HPDE6-E6E7 (cell line): ENCODE data around the gene SLC45A1.

Source experiments
- DNase-seq: peaks from one replicate; pipeline ENCODE4 v3.0.0; 2011; ENCODE audit warnings: missing footprints; ENCODE audit errors: extremely low spot score

SLC45A1 gene

DNA sequence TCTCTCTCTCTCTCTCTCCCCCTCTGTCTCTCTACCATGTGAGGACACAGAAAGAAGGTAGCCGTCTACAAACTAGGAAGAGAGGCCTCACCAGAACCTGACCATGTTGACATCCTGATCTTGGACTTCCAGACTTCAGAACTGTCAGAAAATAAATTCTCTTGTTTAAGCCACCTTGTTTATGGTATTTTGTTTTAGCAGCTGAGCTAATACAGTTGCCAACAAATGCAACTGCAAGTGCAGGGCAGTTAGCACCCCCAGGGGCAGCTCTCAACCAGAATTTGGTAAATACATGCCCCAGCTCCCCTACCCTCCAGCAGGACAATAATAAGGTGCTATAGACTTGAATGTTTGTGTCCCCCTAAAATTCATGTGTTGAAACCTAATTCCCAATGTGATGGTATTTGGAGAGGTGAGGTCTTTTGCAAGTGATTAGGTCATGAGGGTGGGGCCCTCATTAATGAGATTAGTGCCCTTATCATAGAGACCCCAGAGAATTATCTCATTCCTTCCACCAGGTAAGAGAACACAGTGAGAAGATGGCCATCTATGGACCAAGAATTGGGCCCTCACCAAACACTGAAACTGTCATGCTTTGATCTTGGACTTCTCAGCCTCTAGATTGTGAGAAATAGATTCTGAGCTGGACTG, 6.7 kb upstream of the SLC45A1 start:
- DNase-seq, result no peak

DNA sequence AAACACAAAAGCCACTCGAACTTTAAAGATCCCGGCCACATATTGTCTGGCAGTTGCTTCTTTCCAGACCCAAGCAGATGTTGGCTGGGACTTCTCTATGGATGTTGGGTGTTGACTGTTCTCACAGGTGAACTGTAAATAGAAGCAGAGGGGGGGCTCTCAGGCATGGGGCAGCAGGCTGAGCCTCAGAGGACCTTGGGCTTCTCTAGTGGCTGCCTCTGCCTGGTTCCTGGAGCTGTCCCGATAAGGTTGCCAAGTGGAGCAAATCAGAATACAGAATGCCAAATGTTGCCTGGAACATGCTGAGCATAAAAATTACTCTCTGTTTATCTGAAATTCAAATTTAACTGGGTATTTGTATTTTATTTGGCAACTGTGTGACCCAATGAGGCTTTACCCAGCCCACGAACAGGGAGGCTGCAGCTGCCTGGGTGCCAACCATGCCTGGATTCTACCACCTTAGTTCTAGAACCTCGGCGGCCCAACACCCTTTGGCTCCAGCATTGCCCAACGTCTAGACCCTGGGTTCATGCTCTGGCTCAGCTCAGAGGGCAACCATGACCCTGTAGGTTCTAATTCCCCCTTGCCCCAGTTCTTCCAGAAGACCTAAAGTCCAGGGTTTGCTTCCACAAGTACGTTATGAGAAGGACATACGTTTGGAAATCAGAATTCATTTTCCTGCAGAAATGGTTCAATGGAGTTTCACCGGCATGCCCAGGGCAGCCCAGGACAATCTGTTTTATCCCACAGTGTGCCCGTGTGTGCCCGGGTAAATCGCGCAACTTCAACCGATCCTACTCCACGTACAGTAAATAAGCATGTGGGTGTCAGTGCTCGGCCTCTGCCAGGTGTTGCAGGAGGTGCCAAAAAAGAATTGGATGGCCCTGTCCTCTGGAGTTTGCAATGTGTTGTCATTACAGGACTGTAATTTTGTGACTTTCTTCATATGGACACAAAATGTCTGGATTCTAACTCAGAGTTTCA, 5.4 kb upstream of the SLC45A1 start:
- DNase-seq, result no peak

DNA sequence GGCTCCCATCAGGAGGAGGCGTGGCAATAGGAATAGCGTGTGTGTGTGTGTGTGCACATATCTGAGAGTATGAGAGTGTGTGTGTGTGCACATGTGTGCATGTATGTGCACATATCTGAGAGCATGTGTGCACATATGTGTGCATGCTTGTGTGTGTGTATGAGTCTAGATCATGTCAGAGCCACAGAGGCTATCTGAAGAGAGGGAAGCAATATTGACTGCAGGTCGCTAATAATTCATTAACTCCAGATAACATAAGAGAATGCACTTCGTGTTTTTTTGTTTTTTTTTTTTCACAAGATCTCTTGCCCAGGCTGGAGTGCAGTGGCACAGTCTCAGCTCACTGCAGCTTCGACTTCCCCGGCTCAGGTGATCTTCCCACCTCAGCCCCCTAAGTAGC, 4.7 kb upstream of the SLC45A1 start:
- DNase-seq, result no peak

DNA sequence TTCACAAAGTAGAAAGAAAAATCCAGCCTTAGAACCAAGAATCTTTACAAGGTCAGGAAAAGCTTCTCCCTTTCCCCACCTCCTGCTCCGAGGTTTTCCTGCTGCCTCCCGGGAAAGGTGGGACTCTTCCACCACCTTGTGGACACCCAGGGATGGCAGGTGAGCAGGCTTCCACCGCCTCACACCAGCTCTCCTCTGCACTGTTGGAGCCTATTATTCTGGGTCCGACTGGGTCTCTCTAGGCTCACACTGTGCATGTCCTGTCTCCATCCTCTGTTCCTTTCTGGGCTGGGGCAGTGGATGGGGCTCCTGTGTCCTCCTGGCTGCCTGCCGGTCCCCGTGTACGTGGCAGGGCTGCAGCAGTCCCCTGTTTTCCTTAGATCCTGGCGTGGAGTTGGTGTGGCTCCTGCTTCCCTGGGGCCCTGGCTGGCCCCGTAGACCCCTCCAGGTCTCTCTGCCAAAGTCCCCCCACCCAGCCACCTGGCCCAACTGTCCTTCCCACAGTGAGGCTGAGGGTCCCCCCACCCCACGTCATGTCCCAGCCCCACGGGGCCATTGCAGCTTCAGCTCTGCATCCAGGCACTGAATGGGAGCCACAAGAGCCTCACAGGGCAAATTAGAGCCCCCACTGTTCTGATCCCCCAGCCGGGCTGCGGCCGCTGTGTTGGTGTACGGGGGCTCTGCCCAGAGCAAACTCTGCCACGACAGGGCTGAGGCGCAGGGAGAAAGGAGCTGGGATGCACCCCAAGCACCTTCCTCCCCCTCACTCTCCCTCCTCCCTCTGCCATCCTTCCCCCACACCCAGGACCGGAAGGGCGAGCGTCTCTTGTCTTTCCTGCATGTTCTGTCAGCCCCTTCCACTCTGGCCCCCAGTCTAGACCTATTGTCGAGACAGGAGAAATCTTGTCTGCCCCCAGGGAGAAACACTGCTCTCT, 3.3 kb upstream of the SLC45A1 start:
- DNase-seq, result peak; percentile 91

DNA sequence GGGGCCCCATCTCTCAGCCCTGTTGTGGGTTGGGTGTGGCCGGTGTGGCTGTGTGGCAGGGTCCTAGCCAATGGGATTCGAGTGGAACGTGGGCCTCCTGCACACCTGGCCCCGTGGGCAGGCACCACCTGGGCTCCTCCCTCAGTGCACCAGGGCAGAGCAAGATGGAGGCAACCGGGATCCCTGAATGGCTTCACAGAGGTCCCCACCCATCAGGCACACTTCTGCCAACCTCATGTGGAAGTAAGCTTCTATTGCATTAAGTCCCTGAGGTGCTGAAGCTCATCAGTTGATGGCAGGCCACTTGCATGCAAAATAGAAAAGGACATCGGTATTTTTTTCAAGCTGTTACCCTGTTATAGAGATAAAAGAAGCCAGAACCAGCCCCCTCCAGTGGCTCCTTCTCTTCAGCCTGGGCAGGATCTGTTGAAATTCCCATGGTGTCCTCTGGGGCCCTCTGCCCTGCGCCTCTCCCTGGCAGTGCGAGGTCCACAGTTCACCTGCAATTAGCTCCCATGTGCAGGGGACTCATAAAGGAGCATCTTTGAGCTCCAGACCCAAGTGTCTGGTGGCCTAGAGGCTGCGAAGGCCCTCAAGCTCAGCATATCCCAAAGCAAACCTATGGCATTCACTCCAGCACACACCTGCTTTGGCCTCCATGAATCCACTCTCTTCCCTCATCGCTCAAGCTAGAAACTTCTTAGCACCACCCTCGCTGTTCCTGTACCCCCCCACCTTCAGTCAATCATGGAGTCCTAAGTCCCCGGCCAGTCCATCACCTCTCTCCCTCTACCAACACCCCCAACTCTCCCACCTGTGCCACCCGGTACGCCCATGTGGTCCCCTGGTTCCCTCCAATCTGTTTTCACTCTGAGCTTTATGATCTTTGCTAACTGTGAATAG, 2.1 kb upstream of the SLC45A1 start:
- no peak for DNase-seq

DNA sequence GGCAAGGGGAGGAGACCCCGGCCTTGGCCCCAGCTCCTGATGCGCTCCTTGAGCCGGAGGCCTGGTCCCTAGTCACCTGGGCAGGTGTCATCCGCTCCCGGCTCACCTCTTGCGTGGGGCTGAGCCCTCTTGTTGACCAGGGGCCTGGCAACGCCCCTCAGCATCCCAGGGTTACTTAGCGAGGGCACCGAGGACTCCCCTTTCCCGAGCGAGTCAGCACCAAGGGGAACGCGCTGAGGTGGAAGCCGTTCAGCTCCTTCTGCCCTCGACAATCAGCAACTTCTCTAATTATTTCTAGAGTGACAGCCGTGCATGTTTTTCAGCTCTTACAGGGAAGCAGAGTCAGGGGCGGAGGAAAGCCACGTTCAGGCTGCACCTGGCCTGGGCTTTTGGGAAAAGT, 522 bp downstream of the SLC45A1 start:
- no peak for DNase-seq

DNA sequence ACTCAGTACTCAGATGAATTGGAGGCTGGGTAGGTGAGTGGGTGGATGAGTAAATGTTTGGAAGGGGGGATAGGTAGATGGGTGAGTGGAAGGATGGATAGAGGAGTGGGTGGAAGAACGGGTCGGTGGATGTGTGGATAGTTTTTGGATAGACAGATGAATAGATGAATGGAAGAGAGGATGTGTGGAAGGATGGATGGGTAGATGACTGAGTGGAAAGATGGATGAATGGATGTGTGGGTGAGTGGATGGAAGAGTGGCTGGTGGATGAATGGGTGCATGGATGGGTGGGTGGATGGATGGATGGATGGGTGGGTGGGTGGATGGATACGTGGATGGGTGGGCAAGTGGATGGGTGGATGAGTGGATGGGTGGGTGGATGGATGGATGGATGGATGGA, 3.7 kb downstream of the SLC45A1 start:
- no peak for DNase-seq

DNA sequence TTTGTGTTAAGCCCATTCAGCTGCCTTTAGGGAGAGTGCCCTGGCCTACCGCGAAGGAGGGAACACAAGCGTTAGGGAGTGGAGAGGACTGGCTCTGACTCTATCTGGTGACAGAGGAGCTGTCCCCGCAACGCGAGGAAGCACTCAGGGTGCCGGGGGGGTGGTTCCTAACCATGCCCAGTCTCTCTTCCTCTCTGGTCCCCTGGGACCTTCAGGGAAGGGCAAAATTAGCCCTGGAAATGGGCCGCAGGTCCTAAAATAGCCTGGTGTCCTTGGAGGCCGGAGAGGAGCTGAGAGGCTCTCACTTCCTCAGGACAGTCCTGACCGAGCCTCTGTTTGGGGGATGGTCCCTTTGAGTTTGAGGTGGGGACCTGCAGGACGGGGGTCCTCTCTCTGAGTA, 5.8 kb downstream of the SLC45A1 start:
- no peak for DNase-seq

DNA sequence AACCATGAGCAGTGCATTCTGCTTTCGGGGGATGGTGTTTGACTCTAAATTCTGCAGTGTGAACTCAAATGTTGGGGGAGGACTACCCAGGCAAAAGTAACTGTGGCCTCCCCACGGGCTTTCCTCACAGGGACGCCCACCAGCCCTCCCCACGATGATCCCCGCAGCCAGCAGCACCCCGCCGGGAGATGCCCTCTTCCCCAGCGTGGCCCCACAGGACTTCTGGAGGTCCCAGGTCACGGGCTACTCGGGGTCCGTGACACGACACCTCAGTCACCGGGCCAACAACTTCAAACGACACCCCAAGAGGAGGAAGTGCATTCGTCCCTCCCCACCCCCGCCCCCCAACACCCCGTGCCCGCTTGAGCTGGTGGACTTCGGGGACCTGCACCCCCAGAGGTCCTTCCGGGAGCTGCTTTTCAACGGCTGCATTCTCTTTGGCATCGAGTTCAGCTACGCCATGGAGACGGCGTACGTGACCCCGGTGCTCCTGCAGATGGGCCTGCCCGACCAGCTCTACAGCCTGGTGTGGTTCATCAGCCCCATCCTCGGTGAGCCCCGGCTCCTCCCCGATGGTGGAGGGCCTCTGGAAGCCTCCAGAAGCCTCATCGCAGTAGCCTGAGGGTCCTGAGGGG, 6.4 kb downstream of the SLC45A1 start:
- no peak for DNase-seq

DNA sequence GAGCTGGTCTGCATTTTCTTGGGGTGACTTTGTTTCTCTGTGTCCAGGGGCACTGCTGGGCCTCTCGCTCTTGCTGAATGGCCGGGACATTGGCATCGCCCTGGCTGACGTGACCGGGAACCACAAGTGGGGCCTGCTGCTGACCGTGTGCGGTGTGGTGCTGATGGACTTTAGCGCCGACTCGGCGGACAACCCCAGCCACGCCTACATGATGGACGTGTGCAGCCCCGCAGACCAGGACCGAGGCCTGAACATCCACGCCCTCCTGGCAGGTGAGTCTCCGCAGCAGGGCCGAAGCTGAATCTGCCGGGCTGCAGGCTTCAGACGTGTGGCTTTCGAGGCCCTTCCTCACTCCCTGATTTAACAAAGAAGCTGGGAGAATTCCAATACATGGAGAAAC, 7.9 kb downstream of the SLC45A1 start:
- no peak for DNase-seq

DNA sequence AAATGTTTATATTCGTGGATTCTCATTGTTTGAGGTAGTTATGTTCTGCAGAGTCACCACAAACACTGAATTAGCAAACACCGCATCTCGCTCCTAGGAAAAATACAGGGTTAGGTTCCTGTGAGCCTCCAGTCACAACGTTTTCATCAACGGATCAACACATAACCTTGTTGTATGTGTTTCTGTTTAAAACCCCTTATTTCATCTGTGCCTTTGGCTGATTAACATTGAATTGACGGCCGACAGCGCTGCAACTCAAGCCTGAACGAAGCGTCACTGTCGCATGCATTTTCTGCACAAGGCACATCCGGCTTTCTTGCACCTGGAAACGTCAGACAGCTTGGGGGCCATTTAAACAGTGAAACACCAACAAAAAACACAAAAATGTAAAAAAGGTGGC, 8.4 kb downstream of the SLC45A1 start:
- no peak for DNase-seq

DNA sequence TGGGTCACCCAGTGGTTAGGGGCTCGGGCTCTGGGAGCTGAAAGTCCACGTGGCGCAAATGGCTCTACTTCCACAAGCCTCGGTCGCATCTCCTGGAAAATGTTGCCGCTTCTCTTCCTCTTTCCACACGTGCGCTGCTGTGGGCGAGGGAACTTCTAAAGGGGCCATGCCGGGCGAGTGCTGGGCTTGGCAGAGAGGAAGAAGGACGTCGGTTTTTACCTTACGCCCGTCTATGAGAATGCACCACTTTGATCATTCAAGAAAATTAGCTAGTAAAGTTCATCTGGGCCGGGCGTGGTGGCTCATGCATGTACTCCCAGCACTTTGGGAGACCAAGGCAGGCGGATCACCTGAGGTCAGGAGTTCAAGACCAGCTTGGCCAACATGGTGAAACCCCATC, 10.4 kb downstream of the SLC45A1 start:
- DNase-seq, result no peak

DNA sequence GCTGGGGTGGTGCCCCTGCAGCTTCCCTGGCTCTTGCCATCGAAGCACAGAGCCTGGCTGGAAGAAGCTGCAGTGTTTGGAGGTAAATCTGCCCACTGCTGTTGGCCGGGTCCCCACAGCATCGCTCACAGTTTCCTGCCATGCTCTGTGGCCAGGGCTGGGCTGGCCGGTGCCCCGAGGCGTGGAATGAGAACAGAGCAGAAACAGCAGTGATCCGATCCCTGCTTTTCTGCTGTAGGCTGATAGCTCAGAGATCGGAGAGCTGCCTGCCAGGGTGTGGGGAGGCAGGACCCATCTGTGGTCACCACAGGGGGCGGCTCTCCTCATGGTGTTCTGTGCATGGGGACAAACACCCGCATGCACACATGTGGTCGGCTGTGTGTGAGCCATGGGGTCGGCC, 11.5 kb downstream of the SLC45A1 start:
- no peak for DNase-seq

DNA sequence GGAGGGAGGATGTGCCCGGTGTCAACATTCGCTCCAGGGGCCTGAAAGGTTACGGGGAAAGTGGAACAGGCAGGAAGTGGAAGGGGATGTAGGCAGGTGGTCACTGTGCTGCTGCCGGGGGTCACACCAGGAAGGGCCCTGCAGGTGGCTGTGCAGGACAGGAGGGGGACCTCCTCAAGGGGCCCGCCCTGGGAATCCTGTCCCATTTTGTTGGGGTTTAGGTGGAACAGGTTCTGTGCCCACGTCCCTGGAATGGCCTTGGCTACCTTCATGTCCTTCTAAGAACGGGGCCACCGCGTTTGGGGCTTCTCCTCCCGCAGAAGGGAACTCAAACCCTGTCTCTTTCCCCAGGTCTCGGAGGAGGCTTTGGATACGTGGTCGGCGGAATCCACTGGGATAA, 11.9 kb downstream of the SLC45A1 start:
- no peak for DNase-seq

DNA sequence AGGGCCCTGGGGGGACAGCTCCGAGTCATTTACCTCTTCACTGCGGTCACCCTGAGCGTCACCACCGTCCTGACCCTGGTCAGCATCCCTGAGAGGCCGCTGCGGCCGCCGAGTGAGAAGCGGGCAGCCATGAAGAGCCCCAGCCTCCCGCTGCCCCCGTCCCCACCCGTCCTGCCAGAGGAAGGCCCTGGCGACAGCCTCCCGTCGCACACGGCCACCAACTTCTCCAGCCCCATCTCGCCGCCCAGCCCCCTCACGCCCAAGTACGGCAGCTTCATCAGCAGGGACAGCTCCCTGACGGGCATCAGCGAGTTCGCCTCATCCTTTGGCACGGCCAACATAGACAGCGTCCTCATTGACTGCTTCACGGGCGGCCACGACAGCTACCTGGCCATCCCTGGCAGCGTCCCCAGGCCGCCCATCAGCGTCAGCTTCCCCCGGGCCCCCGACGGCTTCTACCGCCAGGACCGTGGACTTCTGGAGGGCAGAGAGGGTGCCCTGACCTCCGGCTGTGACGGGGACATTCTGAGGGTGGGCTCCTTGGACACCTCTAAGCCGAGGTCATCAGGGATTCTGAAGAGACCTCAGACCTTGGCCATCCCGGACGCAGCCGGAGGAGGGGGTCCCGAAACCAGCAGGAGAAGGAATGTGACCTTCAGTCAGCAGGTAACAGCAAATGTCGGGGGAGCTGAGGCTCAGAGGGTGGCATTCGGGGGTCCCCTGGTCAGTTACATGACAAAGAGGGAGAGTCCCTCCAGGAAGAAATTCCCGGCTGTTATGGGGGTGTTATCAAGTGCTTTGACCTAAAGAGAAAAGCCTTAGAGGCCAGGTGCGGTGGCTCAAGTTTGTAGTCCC, 12.6 kb downstream of the SLC45A1 start:
- DNase-seq, result no peak

DNA sequence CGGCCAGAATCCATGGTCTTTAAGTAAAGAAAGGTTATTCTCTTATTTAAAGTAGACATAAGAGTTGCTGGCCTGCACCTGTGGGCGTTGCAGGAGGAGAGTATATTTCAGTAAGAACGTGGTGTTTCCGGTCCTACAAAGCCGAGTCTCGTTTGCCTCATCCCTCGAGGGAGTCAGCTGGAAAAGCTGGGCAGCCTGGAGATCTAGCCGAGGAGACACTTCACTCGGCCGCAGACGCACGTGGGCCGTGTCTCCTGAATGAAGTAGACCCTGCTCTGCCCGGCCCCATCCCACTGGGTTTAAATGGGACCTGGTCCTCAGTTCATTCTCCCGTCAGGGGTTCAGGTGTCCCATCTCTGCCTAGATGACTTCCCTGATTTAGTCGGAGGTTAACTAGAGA, 14.9 kb downstream of the SLC45A1 start:
- DNase-seq, result no peak

DNA sequence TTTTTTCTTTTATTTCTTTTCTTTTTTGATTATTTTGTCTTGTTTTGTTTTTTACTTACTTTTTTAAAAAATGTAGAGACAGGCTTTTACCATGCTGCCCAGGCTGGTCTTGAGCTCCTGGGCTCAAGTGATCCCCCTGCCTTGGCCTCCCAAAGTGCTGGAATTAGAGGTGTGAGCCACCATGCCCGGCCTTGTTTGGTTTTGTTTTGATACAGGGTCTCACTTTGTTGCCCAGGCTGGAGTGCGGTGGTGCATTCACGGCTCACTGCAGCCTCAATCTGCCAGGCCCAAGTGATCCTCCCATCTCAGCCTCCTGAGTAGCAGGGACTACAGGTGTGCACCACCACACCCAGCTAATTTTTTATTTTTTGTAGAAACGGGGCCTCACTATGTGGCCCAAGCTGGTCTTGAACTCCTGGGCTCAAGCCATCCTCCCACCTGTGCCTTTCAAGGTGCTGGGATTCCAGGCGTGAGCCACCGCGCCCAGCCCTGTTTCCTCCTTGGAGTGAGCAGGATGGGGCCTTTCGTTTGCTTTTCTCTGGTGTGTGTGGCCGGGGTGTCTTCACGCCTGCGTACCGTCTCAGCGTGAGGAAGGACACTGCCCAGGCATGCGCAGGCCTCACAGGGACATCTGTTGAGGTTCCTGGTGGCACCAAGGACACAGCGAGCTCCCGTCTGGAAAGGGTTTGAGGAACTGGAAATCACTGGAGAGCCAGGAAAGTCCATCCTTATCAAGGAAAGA, 15.5 kb downstream of the SLC45A1 start:
- no peak for DNase-seq

DNA sequence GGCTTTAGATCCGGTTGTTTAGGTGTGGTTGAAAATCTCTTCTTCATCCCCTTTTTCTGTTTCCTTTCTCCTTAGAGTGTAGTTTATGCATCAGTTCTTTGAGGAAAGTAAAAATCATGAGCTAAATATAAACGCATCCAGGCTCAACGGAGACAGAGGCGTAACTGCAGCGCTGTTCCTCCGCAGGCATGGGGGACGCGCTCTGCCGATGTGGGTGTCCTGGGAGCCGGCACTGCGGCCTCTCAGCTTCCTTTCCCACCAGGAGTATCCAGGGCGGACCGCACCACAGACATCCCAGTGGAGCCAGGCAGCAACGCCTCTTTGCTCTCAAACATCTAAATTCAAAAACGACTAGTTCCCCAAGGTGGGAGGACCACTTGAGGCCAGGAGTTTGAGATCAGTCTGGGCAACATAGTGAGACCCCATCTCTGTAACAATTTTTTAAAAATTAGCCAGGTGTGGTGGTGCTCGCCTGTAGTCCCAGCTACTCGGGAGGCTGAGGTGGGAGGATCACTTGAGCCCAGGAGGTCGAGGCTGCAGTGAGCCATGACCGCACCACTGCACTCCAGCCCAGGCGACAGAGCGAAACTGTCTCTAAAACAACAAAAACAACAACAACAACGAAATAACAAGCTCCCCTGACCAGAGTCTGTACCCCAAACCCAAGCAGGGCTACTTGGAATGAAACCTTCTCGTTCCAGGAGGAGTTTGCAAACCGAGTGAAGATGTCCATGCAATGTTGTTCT, 16.4 kb downstream of the SLC45A1 start:
- DNase-seq, result no peak
